HG02588 (cell line): Measurements from ENCODE around the gene NDUFC2.
"Not testable (repeated sequence)": the region's sequence is repeated elsewhere in the genome, so short reads cannot be mapped to it uniquely, and the experiment has no call there.

Experiments
- ATAC-seq: cut with Tn5 transposase; IDR thresholded peaks from one replicate; pipeline ENCODE4 v1.9.1; 2021; ENCODE audit warnings: mild to moderate bottlenecking, moderate library complexity; ENCODE audit not compliant: unreplicated experiment

NDUFC2 gene

GRCh38 chr11:78031629-78032028 lies 48.0 kb downstream of the NDUFC2 start:
- peak; percentile 71 for ATAC-seq

GRCh38 chr11:78030429-78031325 lies 49.0 kb downstream of the NDUFC2 start:
- ATAC-seq = no peak

- not testable (repeated sequence) for ATAC-seq
These were observed 51.2 kb downstream of the NDUFC2 start for GRCh38 chr11:78028423-78028822.

- no peak for ATAC-seq
These were observed 51.9 kb downstream of the NDUFC2 start for GRCh38 chr11:78027759-78028158.

GRCh38 chr11:78025378-78025777 lies 54.3 kb downstream of the NDUFC2 start:
- ATAC-seq = no peak

- ATAC-seq = no peak
These were observed 56.2 kb downstream of the NDUFC2 start for GRCh38 chr11:78023426-78023825.

GRCh38 chr11:78022397-78023396 lies 57.0 kb downstream of the NDUFC2 start, which contains the start of gene KCTD14:
Gene KCTD14, minus strand, starts transcription at chr11:78023276. Its CDS starts 27 bp downstream, at chr11:78023249.
- no peak for ATAC-seq

GRCh38 chr11:78021611-78022010 lies 58.1 kb downstream of the NDUFC2 start:
- ATAC-seq = no peak

- no peak for ATAC-seq
These were observed 59.4 kb downstream of the NDUFC2 start for GRCh38 chr11:78020246-78020645.

GRCh38 chr11:78019808-78020207 lies 59.9 kb downstream of the NDUFC2 start:
- ATAC-seq = no peak
